HG03196 (cell line): ENCODE results near the gene AGAP1.

Experiments
- ATAC-seq: cut with Tn5 transposase; IDR thresholded peaks from one replicate; pipeline ENCODE4 v1.9.1; 2021; ENCODE audit not compliant: unreplicated experiment

The AGAP1 gene

DNA sequence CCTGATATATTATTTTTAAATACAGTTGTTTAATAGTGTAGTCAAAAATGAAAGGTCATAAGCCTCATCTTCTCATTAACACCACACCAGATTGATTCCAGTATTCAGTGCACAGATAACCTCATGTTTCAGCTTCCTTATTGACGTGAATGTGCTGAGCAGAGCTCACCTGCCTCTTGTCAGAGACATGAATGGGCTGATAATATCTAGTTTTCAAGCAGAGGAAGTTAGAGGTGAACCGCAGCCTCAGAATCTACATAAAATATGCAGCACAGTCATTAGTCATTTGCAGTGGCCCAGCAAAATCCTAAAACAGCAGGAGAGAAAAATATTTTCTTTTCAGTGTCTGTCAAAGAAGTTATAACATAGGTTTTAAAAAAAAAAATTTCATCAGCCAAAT is 458.1 kb downstream of the AGAP1 start:
- ATAC-seq: no peak

DNA sequence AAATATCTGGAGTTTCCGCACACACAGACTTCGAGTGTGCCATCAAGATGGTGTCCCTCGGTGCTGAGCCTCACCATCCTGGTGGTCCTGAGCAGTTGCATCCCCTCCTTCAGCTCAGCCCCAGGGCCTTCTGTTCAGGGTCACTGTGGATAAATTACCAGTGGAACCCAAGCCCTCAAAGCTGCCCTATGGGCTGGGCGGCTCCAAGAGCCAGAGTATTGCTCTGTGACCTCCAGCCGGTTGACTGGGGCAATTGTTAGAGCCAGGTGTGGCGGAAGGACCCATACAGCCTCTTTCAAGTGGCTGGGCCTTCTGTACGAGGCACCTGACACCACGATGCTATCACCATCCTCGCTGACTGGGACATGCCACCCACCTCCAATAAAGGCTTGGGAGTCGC is 458.9 kb downstream of the AGAP1 start:
- no peak for ATAC-seq

DNA sequence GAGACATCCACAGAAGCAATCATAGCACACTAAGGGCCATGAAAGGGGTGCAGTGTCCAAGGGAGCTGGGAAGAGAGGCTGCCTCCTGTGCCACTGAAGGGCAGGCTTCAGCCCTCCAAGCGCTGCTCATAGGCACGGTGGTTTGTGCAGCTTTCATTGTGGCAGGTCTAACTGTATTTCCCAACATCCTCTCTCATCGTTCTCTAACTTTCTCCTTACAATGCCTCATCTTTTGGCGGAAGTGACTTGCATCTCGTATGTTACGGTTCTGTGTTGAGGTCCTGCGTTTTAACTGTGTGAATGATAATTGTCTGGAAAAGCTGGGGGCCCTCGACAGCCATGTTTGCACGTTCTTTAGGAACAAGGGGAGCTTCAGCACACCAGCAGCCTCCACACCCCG is 460.4 kb downstream of the AGAP1 start:
- no peak for ATAC-seq

DNA sequence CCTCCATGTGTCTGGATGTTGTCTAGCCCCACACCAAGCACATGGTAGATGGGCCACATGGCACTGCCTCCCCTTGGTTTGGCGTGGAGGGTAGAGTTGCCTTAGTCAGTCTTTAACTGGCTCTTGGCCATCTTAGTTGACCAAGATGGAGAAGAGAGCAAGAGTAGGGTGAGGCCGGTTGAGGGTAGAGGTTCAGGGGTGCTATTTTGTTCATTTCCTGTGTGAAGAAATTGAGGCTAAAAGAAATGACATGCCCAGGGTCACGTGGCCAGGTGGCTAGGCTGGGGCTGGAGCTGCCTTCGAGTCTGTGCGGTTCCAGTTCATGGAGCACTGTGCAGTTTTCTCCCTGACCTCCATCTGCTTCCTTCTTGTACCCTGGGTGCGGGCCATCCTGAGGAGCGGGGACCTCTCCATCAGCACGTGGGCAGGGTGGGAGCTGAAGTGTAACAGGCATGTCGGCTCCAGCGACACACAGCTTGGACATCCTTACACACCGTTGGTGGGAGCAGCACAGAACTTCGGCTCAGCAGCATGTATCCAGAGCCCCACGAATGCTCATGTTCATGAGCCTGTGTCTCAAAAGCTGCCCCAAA is 461.1 kb downstream of the AGAP1 start:
- ATAC-seq: no peak

DNA sequence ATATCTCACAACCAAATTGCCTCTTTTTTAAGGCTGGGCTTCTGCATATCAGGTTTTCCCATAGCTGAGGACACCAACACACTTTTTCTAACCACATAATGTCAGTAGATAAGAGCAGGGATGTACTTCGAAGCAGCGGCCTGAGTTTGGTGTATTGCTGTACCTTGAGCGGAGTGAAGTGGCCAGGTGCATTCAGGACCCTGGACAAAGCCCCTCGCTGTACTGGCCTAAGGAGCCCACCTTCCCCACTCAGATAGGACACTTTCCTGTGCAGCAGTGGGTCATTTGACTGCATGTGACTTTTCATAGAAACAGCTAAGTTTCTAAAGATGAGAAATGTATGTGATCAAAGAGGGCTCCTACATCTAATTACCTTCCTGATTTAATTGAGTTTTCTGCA is 461.8 kb downstream of the AGAP1 start:
- no peak for ATAC-seq

DNA sequence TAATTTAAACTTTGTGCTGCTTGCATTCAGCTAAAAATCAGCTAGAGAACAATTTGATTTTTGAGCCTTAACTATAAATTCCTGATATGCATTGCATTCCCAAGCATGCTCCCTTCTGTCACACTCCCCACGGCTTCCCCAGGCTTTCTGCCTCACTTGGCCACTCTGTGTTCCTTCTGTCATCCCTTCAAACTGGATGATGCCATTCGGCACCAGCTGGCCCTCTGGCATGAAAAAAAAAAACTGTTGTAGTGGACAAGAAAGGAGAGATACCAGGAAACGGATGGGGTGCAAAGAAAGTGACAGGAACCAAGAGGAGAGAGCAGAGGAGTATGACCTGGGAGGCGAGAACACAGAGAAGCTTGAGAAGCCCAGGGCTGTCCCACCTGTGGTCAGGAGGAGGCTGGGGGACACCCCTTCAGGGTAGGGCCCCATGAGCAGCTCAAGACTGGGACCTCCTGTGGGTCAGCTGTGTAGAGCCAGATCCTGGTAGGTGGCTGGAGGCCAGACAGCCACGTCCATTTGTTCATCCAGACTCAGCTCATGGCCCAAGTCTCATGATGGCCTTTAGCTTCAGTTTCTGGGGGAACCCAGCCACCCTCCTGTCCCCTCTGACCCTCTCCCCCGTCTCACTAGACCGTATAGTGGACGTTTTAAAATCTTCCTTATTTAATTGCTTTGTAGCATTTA is 462.6 kb downstream of the AGAP1 start:
- no peak for ATAC-seq

DNA sequence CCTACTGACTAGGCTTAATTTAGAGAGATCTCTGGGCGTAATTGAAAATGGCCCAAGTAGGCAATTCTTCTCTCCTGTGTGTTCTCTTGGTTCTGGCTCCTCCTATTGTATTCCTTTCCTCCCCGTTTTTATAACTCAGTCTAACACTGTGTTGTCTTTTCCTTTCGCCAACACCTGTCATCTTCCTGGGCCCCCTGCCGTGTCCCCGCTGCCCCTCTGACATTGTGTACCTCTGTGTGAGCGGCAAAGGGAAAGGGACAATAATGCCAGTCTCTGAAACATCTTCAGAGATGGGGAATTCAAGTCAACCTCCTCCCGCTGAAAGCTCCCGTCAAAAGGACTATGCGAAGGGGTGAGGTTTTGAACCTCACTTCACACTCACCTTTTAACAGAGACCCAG is 463.4 kb downstream of the AGAP1 start:
- no peak for ATAC-seq

DNA sequence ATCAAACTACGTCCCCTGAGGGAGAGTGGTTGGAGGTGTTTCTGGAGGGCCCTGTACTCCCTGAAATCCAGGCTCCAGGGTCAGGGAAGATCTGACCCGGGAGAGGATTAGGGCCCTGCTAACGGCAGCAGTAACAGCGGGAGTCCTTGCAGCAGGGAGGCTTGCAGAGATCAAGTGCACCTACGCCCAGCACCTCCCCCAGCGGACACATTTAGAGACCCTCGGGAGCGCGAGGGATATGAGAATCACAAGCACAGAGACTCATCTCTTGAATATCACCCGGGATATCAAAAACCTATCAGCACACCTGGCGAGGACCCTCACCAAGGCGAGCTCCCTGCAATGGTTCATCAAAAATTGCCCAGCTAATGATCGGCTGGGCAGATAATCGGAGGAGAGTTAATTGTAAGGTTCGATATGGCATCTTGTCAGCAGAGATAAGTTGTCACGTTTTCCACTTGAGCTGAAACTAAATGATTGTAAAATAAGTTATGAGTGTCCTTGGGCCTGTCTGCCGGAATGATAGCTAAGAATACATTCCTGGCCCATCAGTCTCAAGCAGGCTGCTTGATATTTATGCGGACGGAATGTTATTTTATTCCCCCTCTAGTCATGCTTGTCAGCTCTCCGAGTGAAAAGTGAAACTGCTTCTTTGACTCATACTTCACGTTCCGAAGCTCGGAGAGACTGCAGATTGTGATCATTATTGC is 464.5 kb downstream of the AGAP1 start:
- ATAC-seq: no peak

DNA sequence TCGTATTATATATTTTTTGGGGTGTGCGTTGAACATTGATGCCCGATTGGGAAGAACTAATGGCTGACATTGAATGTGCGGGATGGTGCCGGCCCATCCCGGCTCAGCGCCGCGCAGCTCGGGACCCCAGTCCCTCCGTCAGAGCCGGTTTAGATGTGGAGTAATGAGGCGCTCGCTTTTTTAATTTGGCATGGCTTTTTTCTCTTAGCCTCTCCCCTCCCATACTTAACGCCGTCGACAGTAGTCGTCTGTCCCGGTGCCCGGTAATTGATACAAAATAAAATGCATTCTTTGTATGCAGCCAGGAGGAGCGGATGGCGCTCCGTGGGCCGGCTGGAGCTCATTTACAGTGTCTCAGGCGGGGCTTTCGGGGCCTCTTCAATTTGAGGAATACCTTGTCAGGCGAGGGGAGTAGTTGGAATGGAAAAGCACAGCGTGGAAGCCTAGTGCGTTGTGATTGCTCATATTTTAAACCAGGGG is 465.1 kb downstream of the AGAP1 start:
- ATAC-seq: no peak

DNA sequence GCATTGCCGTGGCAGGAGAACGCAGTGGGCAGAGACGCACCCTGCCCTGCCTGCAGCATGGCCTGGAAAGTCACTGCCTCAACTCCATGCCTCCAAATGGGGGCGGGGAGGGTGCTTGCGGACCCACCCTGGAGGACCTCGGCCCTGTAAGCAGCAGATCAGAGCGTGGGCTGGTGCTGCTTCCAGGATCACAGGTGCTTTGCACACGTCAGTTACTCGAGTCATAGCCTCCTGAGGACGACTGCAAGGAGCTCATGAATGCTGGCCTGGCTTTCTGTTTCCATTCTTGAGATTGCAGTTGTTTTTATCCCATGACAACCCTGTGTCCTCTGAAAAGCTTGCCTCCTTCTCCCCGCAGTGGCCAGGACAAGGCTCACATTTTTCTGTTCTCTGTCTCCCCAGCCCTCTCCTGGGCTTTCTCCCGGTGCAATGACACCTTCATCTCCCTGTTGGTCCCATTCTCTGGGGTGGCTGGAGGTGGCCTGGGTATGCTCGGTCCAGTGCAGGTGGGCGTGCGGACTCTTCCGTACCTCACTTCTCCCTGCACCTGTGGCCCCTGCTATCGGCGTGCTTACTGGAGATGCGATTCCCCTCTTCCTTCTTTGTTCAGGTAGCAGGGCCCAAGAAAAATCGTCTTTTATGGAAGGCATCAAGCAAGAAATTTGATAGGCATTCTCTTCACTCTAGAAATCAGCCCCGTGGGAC is 466.3 kb downstream of the AGAP1 start:
- no peak for ATAC-seq

DNA sequence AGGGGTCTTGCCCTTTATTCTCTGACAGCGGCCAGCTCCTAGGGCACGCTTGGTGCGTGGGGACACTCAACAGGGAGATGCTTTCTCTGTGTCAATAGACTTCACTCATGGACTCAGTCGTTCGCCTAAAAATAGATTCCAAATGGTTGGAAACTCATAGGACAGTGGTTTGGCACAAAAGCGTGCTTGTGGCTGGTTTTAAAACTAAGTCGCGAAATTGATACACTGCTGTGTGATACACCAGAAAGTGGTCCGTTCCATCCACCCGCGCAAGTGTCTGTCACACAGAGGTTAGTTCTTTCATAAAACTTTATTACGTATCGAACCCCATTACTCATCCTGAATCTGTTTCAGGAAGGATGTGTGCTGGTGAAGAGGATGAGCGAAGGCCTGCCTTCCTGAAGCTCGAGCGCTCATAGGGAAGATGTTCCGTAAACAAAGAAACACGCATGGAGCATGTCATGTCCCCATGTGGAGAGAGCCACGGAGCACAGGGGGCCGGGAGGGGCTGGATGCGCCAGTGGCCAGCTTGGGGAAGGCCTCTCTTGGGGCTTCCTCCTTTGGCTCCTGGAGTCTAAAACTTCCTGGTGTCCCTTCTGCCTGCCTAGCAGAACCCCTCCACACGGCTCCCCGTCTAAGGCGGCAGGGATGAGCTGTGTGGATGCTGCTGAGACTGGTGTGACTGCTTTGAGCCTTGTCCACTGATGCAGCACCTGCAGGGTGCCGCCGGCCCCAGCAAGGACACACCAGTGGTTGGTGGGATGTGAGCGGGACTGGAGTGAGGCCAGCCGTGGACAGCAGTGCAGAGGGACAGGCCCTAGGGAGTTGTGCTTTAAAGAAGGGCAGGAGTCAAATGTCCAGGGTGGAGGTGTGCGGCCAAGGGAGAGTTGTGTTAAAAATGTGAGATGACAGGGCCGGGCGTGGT is 467.1 kb downstream of the AGAP1 start:
- ATAC-seq: no peak

DNA sequence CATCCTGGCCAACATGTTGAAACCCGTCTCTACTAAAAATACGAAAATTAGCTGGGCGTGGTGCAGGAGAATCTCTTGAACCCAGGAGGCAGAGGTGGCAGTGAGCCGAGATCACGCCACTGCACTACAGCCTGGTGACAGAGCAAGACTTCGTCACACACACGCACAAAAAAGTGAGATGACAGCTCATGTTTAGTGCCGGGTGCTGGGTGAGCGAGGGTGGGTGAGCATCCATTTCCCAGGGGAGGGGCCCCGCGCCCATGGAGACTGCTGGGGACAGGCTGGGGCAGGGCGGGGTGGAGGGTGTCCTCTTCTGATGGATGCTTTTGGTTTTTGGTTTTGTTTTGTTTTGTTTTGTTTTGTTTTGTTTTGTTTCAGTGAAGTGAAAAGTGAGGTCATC is 467.9 kb downstream of the AGAP1 start:
- no peak for ATAC-seq

DNA sequence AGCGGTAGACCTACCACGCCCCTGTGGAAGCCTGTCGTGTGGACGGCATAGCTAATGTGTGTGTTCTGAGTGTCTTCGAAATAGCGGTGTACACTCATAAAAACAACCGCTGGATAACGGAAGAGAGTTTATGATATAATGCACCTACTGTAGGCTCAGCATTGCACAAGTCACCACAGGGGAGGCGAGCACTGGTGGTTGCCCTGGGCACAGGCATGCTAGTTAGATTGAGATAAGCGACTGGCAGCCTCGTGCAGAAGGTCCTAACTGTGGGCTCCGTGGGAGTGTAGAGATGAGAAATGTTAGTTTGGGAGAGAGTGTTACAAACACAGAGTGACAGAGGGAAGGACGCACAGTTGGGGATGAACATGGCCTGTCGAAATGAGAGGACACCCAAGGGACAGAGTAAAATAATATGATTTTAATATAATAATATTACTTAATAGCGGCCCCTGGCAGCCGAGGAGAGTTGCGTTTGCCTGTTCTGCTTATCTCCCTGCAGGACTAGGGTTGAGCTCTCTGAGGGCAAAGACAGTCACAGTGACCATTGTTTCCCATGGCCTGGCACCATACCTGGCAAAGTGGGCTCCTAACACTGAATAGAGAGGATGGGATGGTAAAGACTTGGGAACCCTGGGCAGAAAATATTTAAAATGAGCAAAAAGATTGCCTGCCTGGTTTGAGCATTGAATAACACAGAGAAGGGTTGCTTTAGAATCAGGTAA is 470.2 kb downstream of the AGAP1 start:
- no peak for ATAC-seq

DNA sequence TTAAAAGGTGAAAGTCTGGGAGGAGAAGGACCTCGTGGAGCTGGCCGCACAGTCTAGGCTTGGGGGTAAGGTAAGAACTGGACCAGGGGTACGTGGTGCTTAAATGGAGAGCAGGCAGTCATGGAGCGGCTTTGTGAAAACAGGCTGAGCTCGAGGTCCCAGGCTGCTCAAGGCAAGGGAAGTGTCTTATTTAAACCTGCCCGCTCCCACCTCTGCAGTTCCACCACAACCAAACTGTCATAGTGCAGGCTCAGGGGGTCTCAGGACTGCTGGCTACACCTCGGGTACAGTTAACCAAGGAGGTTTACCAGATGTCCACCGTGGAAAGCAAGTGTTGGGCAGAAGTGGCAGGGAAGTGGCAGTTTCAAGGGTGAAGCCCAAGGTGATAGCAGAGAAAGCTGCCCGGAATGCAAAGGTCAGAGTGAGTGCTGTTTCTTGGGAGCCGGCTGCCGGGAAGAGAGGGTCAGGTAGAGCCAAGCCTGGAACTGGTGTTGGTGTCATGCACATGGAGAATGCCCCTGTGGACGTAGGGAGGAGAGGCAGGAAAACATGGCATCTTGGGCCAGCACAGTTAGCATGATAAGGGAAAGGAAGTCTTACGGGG is 471.0 kb downstream of the AGAP1 start:
- ATAC-seq: no peak

DNA sequence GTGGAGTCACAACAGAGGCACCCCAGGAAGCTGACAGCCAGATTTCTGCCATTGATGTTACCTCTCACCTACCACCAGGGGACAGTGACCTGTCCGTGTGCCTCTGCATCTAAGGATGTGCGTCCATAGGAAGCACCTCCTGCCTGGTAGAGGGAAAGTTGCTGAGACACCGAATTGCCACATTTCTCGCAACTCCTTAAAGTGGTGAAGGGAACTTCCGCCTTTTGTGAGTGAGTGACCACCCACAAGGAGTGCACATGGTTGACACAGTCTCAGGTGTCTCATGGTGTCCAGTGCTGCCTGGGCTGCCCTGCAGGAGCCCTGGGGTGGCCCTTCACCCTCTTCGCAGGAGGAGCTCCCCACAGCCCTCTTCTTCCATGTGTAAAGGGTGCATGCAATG is 472.6 kb downstream of the AGAP1 start:
- ATAC-seq: no peak

DNA sequence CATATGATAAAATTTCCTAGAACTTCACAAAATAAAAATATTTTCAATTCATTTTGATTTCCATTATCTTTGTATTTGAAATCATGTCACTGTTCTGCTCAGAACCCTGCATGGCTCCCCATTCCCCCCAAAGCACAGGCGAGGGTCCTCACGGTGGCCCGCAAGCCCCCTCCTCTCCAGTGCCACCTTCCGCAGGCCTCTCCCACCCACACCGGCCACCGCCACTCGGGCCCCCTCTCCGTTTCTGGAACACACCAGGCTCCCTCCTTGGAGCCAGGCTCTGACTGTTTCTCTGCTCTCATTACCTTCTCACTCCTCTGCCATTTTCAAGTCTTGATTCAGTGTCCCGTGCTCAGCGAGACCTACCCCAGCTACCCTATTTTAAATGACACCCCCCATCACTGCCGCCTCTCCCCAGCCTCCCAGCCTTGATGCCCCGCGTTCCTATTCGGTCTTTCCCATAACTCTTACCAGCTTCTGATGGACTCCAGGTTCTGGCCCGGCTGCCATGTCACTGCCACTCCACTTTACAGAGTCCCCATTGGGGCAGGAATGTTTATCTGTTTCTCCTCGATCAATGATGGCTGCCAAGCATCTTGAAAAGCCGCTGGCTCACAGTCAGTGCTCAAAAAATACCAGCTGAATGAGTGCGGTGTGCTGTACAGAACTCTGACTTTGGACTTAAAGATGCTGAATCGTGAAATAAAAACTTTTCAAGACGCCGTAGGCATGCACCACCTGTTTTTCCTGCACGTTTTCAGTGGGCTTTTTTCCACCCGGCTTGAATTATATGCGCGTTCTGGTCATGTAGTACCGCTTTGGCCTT is 473.3 kb downstream of the AGAP1 start:
- no peak for ATAC-seq

DNA sequence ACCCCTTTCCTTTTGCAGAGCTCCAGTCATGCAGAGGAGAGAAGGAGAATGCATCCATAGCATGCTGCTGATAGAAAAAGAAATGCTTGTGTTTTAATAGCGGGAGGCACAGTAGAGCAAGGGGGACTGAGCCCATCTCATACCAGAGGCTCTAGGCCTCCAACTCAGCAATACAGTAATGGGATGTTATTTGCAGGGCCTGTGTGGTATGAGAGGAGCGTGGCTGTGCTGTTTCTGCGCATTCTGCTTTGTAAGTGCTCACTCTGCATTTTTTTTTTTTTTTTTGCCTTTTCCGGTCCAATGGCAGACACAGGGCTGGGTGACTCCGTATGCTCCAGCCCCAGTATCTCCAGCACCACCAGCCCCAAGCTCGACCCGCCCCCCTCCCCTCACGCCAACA is 474.3 kb downstream of the AGAP1 start:
- no peak for ATAC-seq

DNA sequence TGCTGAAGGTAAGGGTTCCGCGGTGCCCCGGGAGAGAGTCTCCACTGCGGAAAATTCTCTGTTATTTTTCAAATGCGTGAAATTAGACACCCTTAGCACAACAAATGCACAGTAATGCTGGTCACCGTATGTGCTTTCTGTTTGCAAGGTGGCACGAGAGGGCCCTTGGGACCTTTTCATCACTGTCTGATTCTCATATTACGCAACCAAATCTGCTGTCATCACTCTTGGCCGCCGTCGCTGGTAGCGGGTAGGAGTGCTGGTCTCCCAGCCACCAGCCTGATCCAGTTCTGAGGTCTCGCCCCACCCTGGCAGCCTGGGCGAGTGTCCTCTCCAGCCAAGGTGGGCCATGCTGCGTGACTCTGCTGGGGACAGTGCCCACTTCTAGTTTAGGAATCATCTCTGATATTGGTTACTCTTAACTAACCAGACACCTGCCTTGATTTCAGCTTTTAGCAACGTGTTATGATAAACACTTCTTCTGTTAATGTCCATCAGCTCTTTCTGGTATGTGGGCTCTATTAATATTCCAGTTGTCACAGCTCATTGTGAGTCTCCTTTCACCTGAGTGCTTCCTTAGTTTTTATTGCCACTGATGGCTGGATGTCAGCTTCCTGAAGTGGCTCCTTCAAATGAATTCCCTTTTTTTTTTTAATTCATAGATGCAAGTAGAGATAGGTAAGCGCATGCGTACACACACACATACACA is 474.9 kb downstream of the AGAP1 start:
- ATAC-seq: no peak
